HG02870 (cell line): ENCODE measurements around the gene TEDDM1.
"Not testable (repeated sequence)": the region's sequence is repeated elsewhere in the genome, so short reads cannot be mapped to it uniquely, and the experiment has no call there.

Source experiments
- ATAC-seq: cut with Tn5 transposase; IDR thresholded peaks from one replicate; pipeline ENCODE4 v1.9.1; 2021; ENCODE audit warnings: mild to moderate bottlenecking, moderate library complexity; ENCODE audit not compliant: unreplicated experiment

TEDDM1 gene

DNA sequence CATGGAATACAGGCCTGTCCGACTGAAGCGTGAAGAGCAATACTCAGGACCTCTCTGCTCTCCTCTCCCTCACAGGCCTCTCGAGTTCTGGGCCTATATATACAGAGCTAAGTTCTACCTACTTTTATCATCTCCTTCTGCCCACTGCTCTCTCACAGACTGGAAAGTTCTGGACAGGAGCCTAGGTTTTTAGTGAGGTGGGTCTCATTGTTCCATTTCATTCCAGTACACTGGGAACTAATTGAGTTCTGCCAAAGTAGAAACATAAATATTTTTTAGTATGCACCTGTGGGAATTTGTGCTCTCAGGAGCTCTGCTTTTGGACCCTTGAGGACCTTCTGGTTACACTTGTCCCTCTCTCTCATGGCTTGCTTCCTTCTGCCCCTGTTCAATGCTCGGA lies at the start of gene TEDDM1:
TSS of gene TEDDM1 (minus strand) at position 101 of the 400 bp plus-strand sequence. CDS start 182 bp downstream, outside the sequence.
- ATAC-seq = no peak

DNA sequence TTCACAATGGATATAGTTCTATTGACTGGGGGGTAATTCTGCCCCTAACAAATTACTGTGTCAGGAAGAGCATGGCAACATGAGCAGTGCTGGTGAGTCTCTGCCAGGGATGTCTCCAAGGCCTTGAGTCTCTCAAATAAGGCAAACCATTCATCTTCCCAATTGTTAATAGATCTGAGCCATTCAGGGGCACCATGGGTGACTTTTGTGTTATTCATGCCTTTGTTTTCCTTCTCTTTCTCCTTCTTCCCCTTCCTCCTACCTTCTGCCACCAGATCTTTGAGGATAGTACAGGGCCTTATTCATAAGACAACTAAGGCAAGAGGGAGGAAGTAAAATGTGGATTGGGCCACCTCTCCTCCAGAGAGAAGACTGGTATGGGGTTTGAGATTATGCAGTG lies 49.6 kb upstream of the TEDDM1 start, which contains the start of gene RGSL1:
TSS of gene RGSL1 (plus strand) at position 60 of the 400 bp plus-strand sequence. CDS start at position 80, 20 bp downstream.
- no peak for ATAC-seq

DNA sequence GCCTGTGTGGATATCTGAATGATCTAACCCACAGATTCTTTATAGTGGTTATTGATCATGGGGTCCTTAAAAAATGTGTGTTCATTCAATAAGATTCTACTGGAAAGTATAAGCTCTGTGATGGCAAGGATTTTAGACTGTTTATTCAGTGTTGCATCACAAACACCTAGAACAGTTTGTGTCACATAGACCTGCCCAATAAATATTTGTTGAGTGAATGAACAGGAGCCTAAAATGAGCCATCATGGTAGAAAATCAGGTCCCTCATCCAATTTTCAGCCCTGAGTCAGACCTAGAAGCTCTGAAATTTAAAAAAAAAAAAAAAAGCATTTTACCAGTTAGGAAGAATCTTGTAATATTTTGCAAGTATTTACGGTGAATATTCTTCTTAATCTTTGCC lies 47.2 kb upstream of the TEDDM1 start:
- no peak for ATAC-seq

- ATAC-seq = not testable (repeated sequence)
These were observed 46.7 kb upstream of the TEDDM1 start for GRCh38 chr1:182447124-182447523.

GRCh38 chr1:182446033-182446669 lies 45.7 kb upstream of the TEDDM1 start:
- ATAC-seq = no peak

GRCh38 chr1:182444497-182444896 lies 44.0 kb upstream of the TEDDM1 start:
- no peak for ATAC-seq

GRCh38 chr1:182442333-182442732 lies 41.9 kb upstream of the TEDDM1 start:
- ATAC-seq = no peak

DNA sequence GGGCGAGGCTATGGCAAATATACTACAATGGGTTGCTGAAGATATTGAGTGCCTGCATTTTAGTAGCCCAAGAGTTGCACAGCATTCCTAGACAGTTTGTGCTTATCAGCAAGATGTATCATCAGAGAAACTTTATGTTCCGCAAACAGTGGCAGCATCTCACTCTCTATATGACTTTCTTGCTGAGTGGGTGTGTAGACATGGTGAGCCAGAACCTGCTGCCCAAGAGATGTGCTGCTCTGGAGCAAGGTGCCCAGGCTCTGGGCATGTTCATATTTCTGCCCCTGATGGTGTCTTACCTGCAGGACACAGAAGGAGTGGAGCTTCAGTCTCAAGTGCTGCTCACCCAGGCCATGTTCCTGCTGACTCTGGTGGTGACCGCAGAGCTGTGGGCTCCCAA lies 41.3 kb upstream of the TEDDM1 start:
- no peak for ATAC-seq

DNA sequence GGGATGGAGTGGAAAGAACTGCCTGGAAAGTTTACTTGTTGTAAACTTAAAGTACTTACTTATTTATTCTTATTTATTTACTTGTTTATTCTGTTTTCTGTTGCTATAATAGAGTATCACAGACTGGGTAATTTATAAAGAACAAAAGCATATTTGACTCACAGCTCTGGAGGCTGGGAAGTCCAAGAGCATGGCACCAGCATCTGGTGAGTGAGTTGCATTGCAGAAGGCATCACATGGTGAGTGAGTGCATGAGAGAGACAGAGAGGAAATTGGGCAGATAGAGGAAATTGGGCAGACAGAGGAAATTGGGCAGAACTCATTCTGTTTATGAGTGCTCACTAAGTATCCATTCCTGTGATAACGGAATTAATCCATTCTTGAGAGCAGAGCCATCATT lies 37.9 kb upstream of the TEDDM1 start:
- no peak for ATAC-seq

DNA sequence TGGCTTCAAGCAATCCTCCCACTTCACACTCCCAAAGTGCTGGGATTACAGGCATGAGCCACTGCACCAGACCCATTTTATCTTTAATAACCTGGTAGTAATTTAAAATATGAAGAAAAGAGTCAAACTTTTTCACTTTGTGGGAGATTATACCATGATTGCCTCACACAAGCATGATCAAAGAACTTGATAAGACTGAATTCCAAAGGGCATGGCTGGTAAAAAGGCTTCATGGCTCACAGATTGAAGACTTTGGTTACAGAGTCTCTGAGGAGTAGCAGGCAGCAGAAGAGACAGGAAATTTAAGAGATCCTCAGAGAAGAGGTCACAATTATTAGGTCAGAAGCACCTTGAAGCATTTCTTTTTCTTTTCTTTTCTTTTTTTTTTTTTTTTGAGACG lies 33.1 kb upstream of the TEDDM1 start:
- no peak for ATAC-seq

DNA sequence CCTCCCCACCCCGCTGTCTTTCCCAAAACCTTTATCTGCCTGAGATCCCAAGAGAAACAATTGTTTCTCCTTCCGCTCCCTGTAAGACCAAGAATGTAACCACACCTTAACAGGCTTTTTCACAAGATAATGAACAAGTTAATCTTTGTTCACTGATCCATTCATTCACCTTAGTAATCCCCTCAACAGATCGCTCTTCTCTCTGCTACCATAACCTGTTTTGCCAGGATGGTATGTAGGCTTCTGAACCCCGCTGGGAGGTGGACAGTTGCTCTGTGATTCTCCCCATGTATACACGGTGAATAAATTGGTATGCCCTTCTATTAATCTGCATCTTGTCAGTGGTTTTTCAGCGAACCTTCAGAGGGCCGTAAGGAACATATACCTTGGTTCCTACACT lies 30.8 kb upstream of the TEDDM1 start:
- no peak for ATAC-seq

GRCh38 chr1:182430263-182431068 lies 30.0 kb upstream of the TEDDM1 start:
- ATAC-seq = peak; percentile 26

GRCh38 chr1:182428043-182428442 lies 27.6 kb upstream of the TEDDM1 start:
- peak; percentile 27 for ATAC-seq

DNA sequence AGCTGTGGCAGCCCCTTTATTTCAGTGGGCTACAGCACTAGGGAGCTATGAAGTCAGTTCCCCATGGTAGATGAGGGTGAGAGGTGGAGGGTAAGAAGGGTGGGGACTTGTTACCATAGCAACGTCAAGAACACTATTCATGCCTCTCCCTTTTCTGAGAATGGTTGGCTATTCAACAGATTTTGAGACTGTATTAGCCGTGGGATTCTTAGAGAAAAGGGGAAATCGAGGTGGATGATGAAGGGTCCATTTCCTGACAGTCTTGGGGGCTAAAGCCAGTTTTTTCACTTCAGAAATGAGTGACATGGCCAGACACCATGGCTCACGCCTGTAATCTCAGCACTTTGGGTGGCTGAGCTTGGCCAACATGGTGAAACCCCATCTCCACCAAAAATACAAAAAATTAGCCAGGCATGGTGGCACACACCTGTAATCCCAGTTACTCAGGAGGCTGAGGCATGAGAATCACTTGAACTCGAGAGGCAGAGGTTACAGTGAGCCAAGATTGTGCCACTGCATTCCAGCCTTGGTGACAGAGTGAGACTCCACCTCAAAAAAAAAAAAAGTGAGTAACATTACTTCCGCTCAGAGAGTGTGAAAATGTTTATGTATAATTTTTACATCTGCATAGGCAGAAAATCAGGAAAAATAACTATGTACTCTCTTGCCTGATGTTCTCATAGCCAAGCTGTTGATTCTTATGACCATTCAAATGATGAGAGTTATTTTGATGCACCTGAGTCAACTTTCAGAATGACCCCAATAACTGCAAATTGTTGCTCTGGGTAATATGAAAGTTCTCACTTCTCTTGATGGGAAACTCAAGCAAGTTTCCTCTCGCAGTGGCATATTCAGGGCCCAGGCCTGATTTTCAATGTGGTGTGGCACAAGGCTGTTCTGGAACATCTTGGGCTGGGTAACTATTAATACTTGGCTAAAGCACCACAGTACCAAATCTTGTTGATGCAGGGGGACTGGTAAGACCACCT lies 26.3 kb upstream of the TEDDM1 start:
- peak; percentile 54 for ATAC-seq

DNA sequence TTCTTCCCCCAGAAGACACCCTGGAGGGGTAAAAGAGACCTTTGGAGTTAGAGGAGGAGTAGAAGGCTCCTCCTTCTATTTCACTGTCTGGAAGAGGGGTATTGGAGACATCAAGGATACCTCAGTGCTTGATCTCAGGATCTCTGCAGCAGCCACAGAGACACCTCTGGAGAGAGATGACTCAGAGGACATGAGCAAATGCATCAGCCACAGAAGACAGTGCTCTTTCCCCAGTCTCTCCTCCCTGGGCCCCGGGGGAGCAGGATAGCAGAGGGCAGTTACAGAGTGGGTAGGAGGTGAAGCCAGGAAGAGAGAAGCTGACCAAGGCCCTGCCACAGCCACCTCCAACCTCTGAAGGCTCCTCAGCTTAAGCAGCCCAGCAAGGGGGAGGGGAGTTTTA lies 15.3 kb upstream of the TEDDM1 start:
- peak; percentile 69 for ATAC-seq

DNA sequence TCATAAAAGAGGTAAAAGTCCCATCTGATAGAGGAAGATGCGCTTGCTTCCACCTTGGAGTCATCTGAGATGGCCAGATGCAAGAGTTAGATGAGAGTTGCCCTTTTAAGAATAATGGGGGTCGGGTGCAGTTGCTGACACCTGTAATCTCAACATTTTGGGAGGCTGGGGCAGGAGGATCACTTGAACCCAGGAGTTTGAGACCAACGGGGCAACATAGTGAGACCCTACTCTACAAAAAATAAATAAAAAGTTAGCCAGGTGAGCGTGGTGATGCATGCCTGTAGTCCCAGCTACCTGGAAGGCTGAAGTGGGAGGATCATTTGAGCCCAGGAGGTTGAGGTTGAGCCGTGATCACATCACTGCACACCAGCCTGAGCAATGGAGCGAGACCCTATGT lies 13.5 kb upstream of the TEDDM1 start:
- ATAC-seq = no peak

GRCh38 chr1:182413486-182413885 lies 13.0 kb upstream of the TEDDM1 start:
- ATAC-seq = no peak

- no peak for ATAC-seq
These were observed 10.3 kb upstream of the TEDDM1 start for GRCh38 chr1:182410620-182411273.

DNA sequence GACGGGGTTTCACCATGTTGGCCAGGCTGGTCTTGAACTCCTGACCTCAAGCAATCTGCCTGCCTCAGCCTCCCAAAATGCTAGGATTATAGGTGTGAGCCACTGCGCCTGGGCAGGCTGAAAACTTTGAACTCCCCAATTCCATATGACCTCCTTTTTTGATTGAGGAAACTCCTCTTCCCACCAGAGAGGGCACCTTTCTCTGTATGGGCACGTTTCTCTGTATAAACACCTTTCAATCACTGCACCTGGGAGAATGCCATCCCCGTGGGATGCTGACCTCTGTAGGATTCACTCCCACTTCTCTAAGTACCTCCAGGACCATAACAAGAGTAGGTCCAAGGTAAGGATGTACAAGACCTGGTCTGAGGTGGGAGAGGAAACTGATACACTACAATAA lies 9.7 kb upstream of the TEDDM1 start:
- no peak for ATAC-seq

GRCh38 chr1:182408435-182409075 lies 8.1 kb upstream of the TEDDM1 start:
- ATAC-seq = no peak
